Measurements from ENCODE around the gene TMEM123. TPM values are rescaled to one million over a fixed set of nuclear protein-coding genes. Genes with fewer than 3 reads are reported as not detected.

The TMEM123 gene
- total and polyA plus RNA-seq, 2 donors from 2014 or later: 57.0 to 143 TPM

DNA sequence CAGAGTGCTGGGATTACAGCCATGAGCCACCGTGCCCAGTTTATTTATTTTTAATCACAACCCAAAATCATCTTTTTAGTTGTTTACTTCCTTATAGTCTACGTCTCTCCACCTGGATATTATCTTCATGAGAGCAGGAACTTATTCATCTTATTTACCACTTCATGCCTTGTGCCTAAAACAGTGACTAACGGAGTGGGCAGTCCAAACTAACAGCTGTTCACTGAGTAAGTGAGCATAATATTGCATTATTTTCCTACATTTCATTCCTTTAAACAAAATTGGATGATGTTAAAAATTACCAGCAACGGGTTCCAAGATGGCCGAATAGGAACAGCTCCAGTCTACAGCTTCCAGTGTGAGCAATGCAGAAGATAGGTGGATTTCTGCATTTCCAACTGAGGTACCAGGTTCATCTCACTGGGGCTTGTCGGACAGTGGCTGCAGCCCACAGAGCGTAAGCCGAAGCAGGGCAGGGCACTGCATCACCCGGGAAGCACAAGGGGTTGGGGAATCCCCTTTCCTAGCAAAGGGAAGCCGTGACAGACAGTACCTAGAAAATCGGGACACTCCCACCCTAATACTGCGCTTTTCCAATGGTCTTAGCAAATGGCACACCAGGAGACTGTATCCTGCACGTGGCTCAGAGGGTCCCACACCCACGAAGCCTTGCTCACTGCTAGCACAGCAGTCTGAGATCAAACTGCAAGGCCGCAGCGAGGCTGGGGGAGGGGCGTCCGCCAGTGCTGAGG lies 14.1 kb downstream of the TMEM123 start:
- Histone ChIP-seq H3K9ac (ENCODE audit: low read length in 3 of 3) (no peak overlapping the region), H3K36me3 (ENCODE audit: control insufficient read depth in 2 of 3, insufficient read depth in 3 of 3, low read length in 3 of 3) (no peaks in the 10 kb centered on the region), H3K27ac (ENCODE audit: low read depth in 2 of 2, low read length in 2 of 2) (no peak overlapping the region), H3K4me3 (ENCODE audit: low read length in 3 of 3) (no peak overlapping the region), H3K27me3 (ENCODE audit: control insufficient read depth, insufficient read depth, low read length) (no peaks in the 10 kb centered on the region), H3K4me1 (ENCODE audit: control insufficient read depth in 2 of 3, insufficient read depth in 2 of 3, low read depth in 1 of 3, low read length in 3 of 3) (no peaks in the 10 kb centered on the region), H3K9me3 (ENCODE audit: control insufficient read depth in 2 of 3, insufficient read depth in 1 of 3, low read length in 3 of 3) (no peaks in the 10 kb centered on the region)
- TF ChIP-seq, protein P1, sequence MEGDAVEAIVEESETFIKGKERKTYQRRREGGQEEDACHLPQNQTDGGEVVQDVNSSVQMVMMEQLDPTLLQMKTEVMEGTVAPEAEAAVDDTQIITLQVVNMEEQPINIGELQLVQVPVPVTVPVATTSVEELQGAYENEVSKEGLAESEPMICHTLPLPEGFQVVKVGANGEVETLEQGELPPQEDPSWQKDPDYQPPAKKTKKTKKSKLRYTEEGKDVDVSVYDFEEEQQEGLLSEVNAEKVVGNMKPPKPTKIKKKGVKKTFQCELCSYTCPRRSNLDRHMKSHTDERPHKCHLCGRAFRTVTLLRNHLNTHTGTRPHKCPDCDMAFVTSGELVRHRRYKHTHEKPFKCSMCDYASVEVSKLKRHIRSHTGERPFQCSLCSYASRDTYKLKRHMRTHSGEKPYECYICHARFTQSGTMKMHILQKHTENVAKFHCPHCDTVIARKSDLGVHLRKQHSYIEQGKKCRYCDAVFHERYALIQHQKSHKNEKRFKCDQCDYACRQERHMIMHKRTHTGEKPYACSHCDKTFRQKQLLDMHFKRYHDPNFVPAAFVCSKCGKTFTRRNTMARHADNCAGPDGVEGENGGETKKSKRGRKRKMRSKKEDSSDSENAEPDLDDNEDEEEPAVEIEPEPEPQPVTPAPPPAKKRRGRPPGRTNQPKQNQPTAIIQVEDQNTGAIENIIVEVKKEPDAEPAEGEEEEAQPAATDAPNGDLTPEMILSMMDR (IDR thresholded peaks at IDR 0.05; ENCODE audit: borderline replicate concordance, extremely low read depth, insufficient read depth): no peak
- intact Hi-C loops (cut with DNase I): no loop called here
- FAIRE-seq: no peak
- no peak for DNase-seq

GRCh38 chr11:102437727-102438126 lies 14.8 kb downstream of the TMEM123 start:
- H3K27me3 ChIP-seq (ENCODE audit: control insufficient read depth, insufficient read depth, low read length): no peaks in the 10 kb centered on the region
- H3K27ac ChIP-seq (ENCODE audit: low read depth in 2 of 2, low read length in 2 of 2): no peak overlapping the region
- DNase-seq (no peak), FAIRE-seq (no peak)
- no peak overlapping the region for H3K9ac ChIP-seq (ENCODE audit: low read length in 3 of 3)
- no peaks in the 10 kb centered on the region for H3K4me1 ChIP-seq (ENCODE audit: control insufficient read depth in 2 of 3, insufficient read depth in 2 of 3, low read depth in 1 of 3, low read length in 3 of 3)
- no peaks in the 10 kb centered on the region for H3K36me3 ChIP-seq (ENCODE audit: control insufficient read depth in 2 of 3, insufficient read depth in 3 of 3, low read length in 3 of 3)
- H3K4me3 ChIP-seq (ENCODE audit: low read length in 3 of 3): no peak overlapping the region
- intact Hi-C loops (cut with DNase I): no loop called here
- no peaks in the 10 kb centered on the region for H3K9me3 ChIP-seq (ENCODE audit: control insufficient read depth in 2 of 3, insufficient read depth in 1 of 3, low read length in 3 of 3)
- TF ChIP-seq, protein P1 (IDR thresholded peaks at IDR 0.05; ENCODE audit: borderline replicate concordance, extremely low read depth, insufficient read depth): no peak

GRCh38 chr11:102436976-102437375 lies 15.6 kb downstream of the TMEM123 start:
- intact Hi-C loops (cut with DNase I): no loop called here
- TF ChIP-seq, protein P1 (IDR thresholded peaks at IDR 0.05; ENCODE audit: borderline replicate concordance, extremely low read depth, insufficient read depth): no peak
- FAIRE-seq (no peak), DNase-seq (no peak)
- H3K4me3 ChIP-seq (ENCODE audit: low read length in 3 of 3): no peak overlapping the region
- no peaks in the 10 kb centered on the region for H3K4me1 ChIP-seq (ENCODE audit: control insufficient read depth in 2 of 3, insufficient read depth in 2 of 3, low read depth in 1 of 3, low read length in 3 of 3)
- H3K9ac ChIP-seq (ENCODE audit: low read length in 3 of 3): no peak overlapping the region
- no peaks in the 10 kb centered on the region for H3K9me3 ChIP-seq (ENCODE audit: control insufficient read depth in 2 of 3, insufficient read depth in 1 of 3, low read length in 3 of 3)
- H3K27ac ChIP-seq (ENCODE audit: low read depth in 2 of 2, low read length in 2 of 2): no peak overlapping the region
- H3K27me3 ChIP-seq (ENCODE audit: control insufficient read depth, insufficient read depth, low read length): no peaks in the 10 kb centered on the region
- H3K36me3 ChIP-seq (ENCODE audit: control insufficient read depth in 2 of 3, insufficient read depth in 3 of 3, low read length in 3 of 3): no peaks in the 10 kb centered on the region
